HG03378 (cell line): ENCODE data around the gene TMPRSS3.

ENCODE experiments used
- ATAC-seq: cut with Tn5 transposase; IDR thresholded peaks from one replicate; pipeline ENCODE4 v1.9.1; 2021; ENCODE audit warnings: mild to moderate bottlenecking, moderate library complexity; ENCODE audit not compliant: unreplicated experiment

TMPRSS3 gene

GRCh38 chr21:42338729-42339715 lies 56.8 kb downstream of the TMPRSS3 start:
- ATAC-seq, result no peak

GRCh38 chr21:42337830-42338728 lies 57.8 kb downstream of the TMPRSS3 start:
- ATAC-seq, result no peak

- no peak for ATAC-seq
Measured at GRCh38 chr21:42337276-42337675, 58.6 kb downstream of the TMPRSS3 start.

- no peak for ATAC-seq
Measured at GRCh38 chr21:42336054-42336453, 59.8 kb downstream of the TMPRSS3 start.

GRCh38 chr21:42332557-42333317 lies 63.1 kb downstream of the TMPRSS3 start:
- ATAC-seq, result no peak

- ATAC-seq, result no peak
Measured at GRCh38 chr21:42331660-42332059, 64.2 kb downstream of the TMPRSS3 start.

- ATAC-seq, result no peak
Measured at GRCh38 chr21:42330380-42331371, 65.2 kb downstream of the TMPRSS3 start.

GRCh38 chr21:42324896-42325295 lies 71.0 kb downstream of the TMPRSS3 start:
- no peak for ATAC-seq
